ENCODE data around the gene TOPAZ1. TPM values are rescaled to one million over a fixed set of nuclear protein-coding genes. Genes with fewer than 3 reads are reported as not detected.

TOPAZ1 gene
- total and polyA plus RNA-seq, 2 of the 13 experiments (the other 11 are each of a cell fraction or from before 2014, with no cell fraction given), result not detected

GRCh38 chr3:44259404-44259803 lies 17.7 kb downstream of the TOPAZ1 start (continued):
- TF ChIP-seq ZNF749 (CRISPR knock-in tag; IDR thresholded peaks at IDR 0.05; ENCODE audit: borderline replicate concordance) (no peak), BRF2 (CRISPR knock-in tag; IDR thresholded peaks at IDR 0.05) (no peak)

- in situ Hi-C loops (cut with HindIII; ENCODE audit: extremely low pct_ligation_motif_present, low pct_unique_long_range_greater_than_20kb) (no loop called here), intact Hi-C loops (cut with micrococcal nuclease; ENCODE audit: unreplicated experiment) (no loop called here)
- H3K4me1 ChIP-seq (ENCODE audit: insufficient read depth, low read length), result no peaks in the 10 kb centered on the region
- CTCF ChIA-PET (ENCODE audit: low intra/inter-chr PET ratio, low total read pairs), result no interaction called here
- no peak overlapping the region for H2AFZ ChIP-seq (ENCODE audit: low read length)
- H4K20me1 ChIP-seq (ENCODE audit: insufficient read depth, low read length), result no peaks in the 10 kb centered on the region
- H3K27ac ChIP-seq (ENCODE audit: extremely low read length, insufficient read depth, low read length), result no peak overlapping the region
- ATAC-seq (no peak), FAIRE-seq (no peak), DNase-seq (ENCODE audit: low spot score) (no peak)
- H3K27me3 ChIP-seq (ENCODE audit: control insufficient read depth in 1 of 2, insufficient read depth in 2 of 2, low read length in 2 of 2), result no peaks in the 10 kb centered on the region
- WGBS (ENCODE audit: low lambda C conversion rate), result 0% methylated on average over 1 of the region's 1 CpG
- H3K9me3 ChIP-seq (ENCODE audit: low read length), result no peaks in the 10 kb centered on the region
- no peaks in the 10 kb centered on the region for H3K36me3 ChIP-seq (replicated peaks in 1 of 2; ENCODE audit: control insufficient read depth in 1 of 2, insufficient read depth in 2 of 2, low read length in 2 of 2)
- BruUV-seq (replicated peaks), result no TSS peak
- POLR2A ChIA-PET, result no interaction called here
- no peak overlapping the region for H3K4me2 ChIP-seq (ENCODE audit: low read depth, low read length)
- H3K79me2 ChIP-seq (ENCODE audit: insufficient read depth, low read length), result no peaks in the 10 kb centered on the region
- no peak overlapping the region for H3K9ac ChIP-seq (ENCODE audit: insufficient read depth, low read depth, low read length)
- no peak overlapping the region for H3K4me3 ChIP-seq (replicated peaks in 1 of 3; ENCODE audit: insufficient read depth in 1 of 3, low read depth in 2 of 3, low read length in 3 of 3)
- TF ChIP-seq FOXK2 (IDR thresholded peaks at IDR 0.05) (no peak), MYC (CRISPR knock-in tag; IDR thresholded peaks at IDR 0.05; ENCODE audit: borderline replicate concordance) (no peak), TEAD3 (CRISPR knock-in tag; optimal IDR thresholded peaks at IDR 0.05; ENCODE audit: borderline replicate concordance) (no peak), ZNF883 (CRISPR knock-in tag; IDR thresholded peaks at IDR 0.05; ENCODE audit: not compliant biosample characterization) (no peak), NFKBIZ (CRISPR knock-in tag; IDR thresholded peaks at IDR 0.05) (no peak), ZKSCAN8 (CRISPR knock-in tag; IDR thresholded peaks at IDR 0.05; ENCODE audit: borderline replicate concordance) (no peak), ZNF713 (CRISPR knock-in tag; IDR thresholded peaks at IDR 0.05) (no peak), CHD4 (IDR thresholded peaks at IDR 0.05; ENCODE audit: borderline replicate concordance, low read length) (no peak), FOSL1 (CRISPR knock-in tag; IDR thresholded peaks at IDR 0.05; ENCODE audit: borderline replicate concordance) (no peak), NRL (CRISPR knock-in tag; IDR thresholded peaks at IDR 0.05; ENCODE audit: borderline replicate concordance) (no peak), PCBP2 (optimal IDR thresholded peaks at IDR 0.05; ENCODE audit: low read depth, low read length, poor library complexity, severe bottlenecking) (no peak), HOXA9 (CRISPR knock-in tag; IDR thresholded peaks at IDR 0.05; ENCODE audit: borderline replicate concordance) (no peak), UBTF (CRISPR knock-in tag; IDR thresholded peaks at IDR 0.05) (no peak), ZNF550 (CRISPR knock-in tag; IDR thresholded peaks at IDR 0.05; ENCODE audit: borderline replicate concordance) (no peak), CENPT (CRISPR knock-in tag; IDR thresholded peaks at IDR 0.05; ENCODE audit: low read depth) (no peak), NR2F1 (CRISPR knock-in tag; IDR thresholded peaks at IDR 0.05) (no peak), FOXP4 (CRISPR knock-in tag; IDR thresholded peaks at IDR 0.05) (no peak), SP4 (CRISPR knock-in tag; IDR thresholded peaks at IDR 0.05) (no peak)
Observed at GRCh38 chr3:44264146-44264545, 22.5 kb downstream of the TOPAZ1 start.

Data from HepG2 (cell line).